ENCODE measurements around the gene MED25. TPM values are rescaled to one million over a fixed set of nuclear protein-coding genes. Genes with fewer than 3 reads are reported as not detected.

The MED25 gene
- total and polyA plus RNA-seq, 4 experiments from 2014 or later, result 10.7 to 48.8 (median 32.4) TPM

- Histone ChIP-seq H3K27me3 (ENCODE audit: insufficient read depth, low read length) (no peaks in the 10 kb centered on the region), H3K36me3 (ENCODE audit: insufficient read depth, low read length) (peaks cover 31% of the 10 kb centered on the region), H3K4me3 (ENCODE audit: low read length in 2 of 2) (no peak overlapping the region), H3K9me3 (ENCODE audit: control insufficient read depth in 1 of 2, low read length in 2 of 2) (no peaks in the 10 kb centered on the region), H3K27ac (ENCODE audit: low read depth, low read length) (no peak overlapping the region), H3K4me1 (ENCODE audit: insufficient read depth, low read length) (peaks cover 7% of the 10 kb centered on the region)
- Mint-ChIP-seq H3K4me3 (no peak overlapping the region), H3K9me3 (no peaks in the 10 kb centered on the region), H3K27ac (no peak overlapping the region), H3K4me1 (peaks cover 3 to 15% (median 6%) of the 10 kb centered on the region in 4 donors), H3K27me3 (no peaks in the 10 kb centered on the region), H3K36me3 (peaks cover 4 to 40% of the 10 kb centered on the region in 2 donors)
- DNase-seq, result no peak
- CTCF ChIA-PET (ENCODE audit: partially characterized antibody), result no interaction called here
- intact Hi-C loops (cut with micrococcal nuclease), result no loop called here
- POLR2A ChIA-PET (ENCODE audit: partially characterized antibody), result interaction anchor here (1.1 to 1.4 kb wide), 2 partner anchors 10 to 12 kb away, joined by 3 to 4 read pairs; partner anchors contain the start of gene PTOV1
Observed at GRCh38 chr19:49860336-49861102, 42.4 kb downstream of the MED25 start.

GRCh38 chr19:49861107-49861506, 43.0 kb downstream of the MED25 start:
- Mint-ChIP-seq H3K9me3 (no peaks in the 10 kb centered on the region), H3K4me3 (no peak overlapping the region), H3K4me1 (peaks cover 4 to 21% (median 8%) of the 10 kb centered on the region in 4 donors), H3K36me3 (peaks cover 4 to 37% of the 10 kb centered on the region in 2 donors), H3K27me3 (no peaks in the 10 kb centered on the region), H3K27ac (no peak overlapping the region)
- Histone ChIP-seq H3K4me3 (ENCODE audit: low read length in 2 of 2) (no peak overlapping the region), H3K27me3 (ENCODE audit: insufficient read depth, low read length) (no peaks in the 10 kb centered on the region), H3K36me3 (ENCODE audit: insufficient read depth, low read length) (peaks cover 31% of the 10 kb centered on the region), H3K4me1 (ENCODE audit: insufficient read depth, low read length) (peaks cover 13% of the 10 kb centered on the region), H3K9me3 (ENCODE audit: control insufficient read depth in 1 of 2, low read length in 2 of 2) (no peaks in the 10 kb centered on the region), H3K27ac (ENCODE audit: low read depth, low read length) (no peak overlapping the region)
- peak in 1 of 5 donors; percentile 27 for DNase-seq
- ChIA-PET POLR2A (ENCODE audit: partially characterized antibody) (interaction anchor here (1.1 to 1.4 kb wide), 2 partner anchors 10 to 13 kb away, joined by 3 to 4 read pairs; partner anchors contain the start of gene PTOV1), CTCF (ENCODE audit: partially characterized antibody) (no interaction called here)
- intact Hi-C loops (cut with micrococcal nuclease), result no loop called here

DNA sequence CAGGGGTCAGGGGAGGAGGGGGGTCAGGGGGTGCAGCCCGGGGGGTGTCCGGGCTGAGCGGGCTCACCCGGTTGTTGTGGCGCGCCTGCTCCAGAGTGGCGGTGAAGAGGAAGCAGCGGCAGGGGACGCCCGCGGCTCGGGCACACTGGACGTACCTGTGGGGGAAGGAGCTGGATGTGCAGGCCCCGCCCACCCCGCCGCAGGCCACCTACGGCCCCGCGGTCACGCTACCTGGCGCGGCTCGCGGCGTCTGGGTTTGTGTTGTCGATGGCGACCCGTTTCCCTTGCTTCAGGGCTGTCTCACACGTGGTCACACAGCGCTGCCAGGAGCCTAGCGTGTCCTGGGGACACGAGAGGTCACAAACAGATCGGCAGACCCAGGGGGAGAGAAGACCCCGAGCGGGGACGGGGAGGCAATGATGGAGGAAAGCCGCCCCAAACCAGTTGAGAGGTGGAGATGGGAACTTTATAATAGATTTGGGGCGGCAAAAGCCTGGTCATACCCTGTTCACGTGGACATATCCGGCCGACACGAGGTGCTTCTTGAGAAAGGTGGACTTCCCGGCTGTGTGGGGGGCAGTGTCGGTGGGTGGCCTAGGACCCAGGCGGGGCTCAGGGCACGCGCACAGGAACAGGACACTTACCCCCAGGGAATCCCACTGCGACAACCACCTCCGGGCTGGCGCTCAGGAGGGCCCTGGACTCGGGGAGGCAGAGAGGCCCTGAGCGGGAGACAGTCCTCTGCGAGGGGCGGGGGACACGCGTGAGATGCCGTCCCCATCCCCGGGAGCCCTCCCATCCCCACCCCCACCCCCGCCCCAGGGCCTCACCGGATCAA, 43.7 kb downstream of the MED25 start:
- peaks cover 4 to 43% of the 10 kb centered on the region in 2 donors for H3K36me3 Mint-ChIP-seq
- ChIA-PET CTCF (ENCODE audit: partially characterized antibody) (no interaction called here), POLR2A (ENCODE audit: partially characterized antibody) (interaction anchor here (1.1 to 1.4 kb wide), 2 partner anchors 11 to 14 kb away, joined by 3 to 4 read pairs; partner anchors contain the start of gene PTOV1)
- H3K4me1 Mint-ChIP-seq, result peaks cover 4 to 27% (median 14%) of the 10 kb centered on the region in 4 donors
- H3K4me1 ChIP-seq (ENCODE audit: insufficient read depth, low read length), result peaks cover 20% of the 10 kb centered on the region
- no peaks in the 10 kb centered on the region for H3K9me3 Mint-ChIP-seq
- no peak overlapping the region for H3K27ac ChIP-seq (ENCODE audit: low read depth, low read length)
- intact Hi-C loops (cut with micrococcal nuclease), result no loop called here
- peak overlapping the region in 1 of 7 donors; percentile 17 for H3K27ac Mint-ChIP-seq
- H3K4me3 Mint-ChIP-seq, result no peak overlapping the region
- H3K4me3 ChIP-seq (ENCODE audit: low read length in 2 of 2), result no peak overlapping the region
- no peaks in the 10 kb centered on the region for H3K27me3 Mint-ChIP-seq
- peak in 1 of 5 donors; percentile 33 for DNase-seq
- peaks cover 31% of the 10 kb centered on the region for H3K36me3 ChIP-seq (ENCODE audit: insufficient read depth, low read length)
- no peaks in the 10 kb centered on the region for H3K27me3 ChIP-seq (ENCODE audit: insufficient read depth, low read length)
- H3K9me3 ChIP-seq (ENCODE audit: control insufficient read depth in 1 of 2, low read length in 2 of 2), result no peaks in the 10 kb centered on the region

DNA sequence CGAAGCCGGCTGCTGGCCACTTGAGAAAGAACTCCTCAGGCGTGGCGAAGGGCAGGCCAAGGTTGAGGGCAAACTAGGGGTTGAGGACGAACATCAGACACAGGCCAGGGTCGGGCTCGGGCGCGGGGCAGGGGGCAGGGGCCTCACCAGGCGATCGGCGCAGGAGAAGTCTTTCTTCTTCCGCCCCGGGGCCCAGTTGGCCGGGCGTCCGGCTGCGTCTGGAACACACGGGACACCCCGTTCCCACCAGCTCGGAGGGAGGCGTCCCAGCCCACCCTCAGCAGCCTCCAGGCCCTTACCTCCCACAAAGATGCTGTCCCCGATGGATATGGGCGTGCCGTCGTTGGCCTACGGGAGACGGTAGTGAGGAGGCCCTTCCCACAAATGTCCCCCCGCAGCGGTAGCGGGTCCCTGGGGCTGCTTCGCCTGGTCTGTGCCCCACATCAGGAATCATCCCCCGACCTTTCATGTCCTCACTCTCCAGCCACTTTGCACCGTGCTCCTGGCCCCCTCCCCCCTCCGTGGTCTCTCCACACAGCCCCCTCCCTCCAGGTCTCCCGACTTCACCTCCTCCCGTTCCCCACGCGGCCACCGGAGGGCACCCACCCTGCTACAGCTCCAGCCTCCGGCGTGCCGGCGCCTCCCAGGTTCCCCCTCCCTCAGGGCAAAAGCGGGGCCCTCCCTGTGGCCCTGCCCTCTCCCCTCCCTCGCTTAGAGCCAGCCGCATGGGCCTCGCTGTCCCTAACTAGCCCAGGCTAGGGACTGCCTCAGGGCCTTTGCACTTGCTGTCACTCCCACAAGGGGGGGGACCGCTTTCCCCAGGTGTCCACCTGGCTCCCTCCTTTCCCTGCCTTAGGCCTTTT, 44.5 kb downstream of the MED25 start:
- Histone ChIP-seq H3K4me3 (ENCODE audit: low read length in 2 of 2) (no peak overlapping the region), H3K27me3 (ENCODE audit: insufficient read depth, low read length) (no peaks in the 10 kb centered on the region), H3K4me1 (ENCODE audit: insufficient read depth, low read length) (peaks cover 22% of the 10 kb centered on the region), H3K27ac (ENCODE audit: low read depth, low read length) (no peak overlapping the region), H3K9me3 (ENCODE audit: control insufficient read depth in 1 of 2, low read length in 2 of 2) (no peaks in the 10 kb centered on the region), H3K36me3 (ENCODE audit: insufficient read depth, low read length) (peaks cover 31% of the 10 kb centered on the region)
- intact Hi-C loops (cut with micrococcal nuclease), result no loop called here
- CTCF ChIA-PET (ENCODE audit: partially characterized antibody), result no interaction called here
- POLR2A ChIA-PET (ENCODE audit: partially characterized antibody), result interaction anchor here (9.1 kb wide), 1 partner anchor 9 kb away, joined by 173 read pairs; the partner anchor contains the start of gene PTOV1
- Mint-ChIP-seq H3K4me1 (peaks cover 4 to 36% (median 18%) of the 10 kb centered on the region in 4 donors), H3K36me3 (peaks cover 4 to 48% of the 10 kb centered on the region in 2 donors), H3K27me3 (no peaks in the 10 kb centered on the region), H3K27ac (peak overlapping the region in 3 of 7 donors; percentile 64 to 69 (median 68)), H3K9me3 (no peaks in the 10 kb centered on the region), H3K4me3 (no peak overlapping the region)
- DNase-seq, result peak in 1 of 5 donors; percentile 39

GRCh38 chr19:49863254-49863934, 45.3 kb downstream of the MED25 start:
- Histone ChIP-seq H3K27me3 (ENCODE audit: insufficient read depth, low read length) (no peaks in the 10 kb centered on the region), H3K9me3 (ENCODE audit: control insufficient read depth in 1 of 2, low read length in 2 of 2) (no peaks in the 10 kb centered on the region), H3K4me1 (ENCODE audit: insufficient read depth, low read length) (peaks cover 30% of the 10 kb centered on the region), H3K27ac (ENCODE audit: low read depth, low read length) (no peak overlapping the region), H3K36me3 (ENCODE audit: insufficient read depth, low read length) (peaks cover 31% of the 10 kb centered on the region), H3K4me3 (ENCODE audit: low read length in 2 of 2) (no peak overlapping the region)
- peak in 1 of 5 donors; percentile 33 for DNase-seq
- Mint-ChIP-seq H3K27me3 (no peaks in the 10 kb centered on the region), H3K9me3 (peaks cover 0 to 2% (median 0%) of the 10 kb centered on the region in 8 donors), H3K36me3 (peaks cover 4 to 49% of the 10 kb centered on the region in 2 donors), H3K27ac (peak overlapping the region in 5 of 7 donors; percentile 36 to 73 (median 64)), H3K4me3 (peak overlapping the region in 2 of 8 donors; percentile 8 to 9), H3K4me1 (peaks cover 4 to 39% (median 19%) of the 10 kb centered on the region in 4 donors)
- ChIA-PET POLR2A (ENCODE audit: partially characterized antibody) (interaction anchor here (2.0 to 9.1 kb wide), 2 partner anchors 10 to 14 kb away, joined by 10 to 173 read pairs; partner anchors contain the start of genes AKT1S1, PTOV1 and TBC1D17), CTCF (ENCODE audit: partially characterized antibody) (interaction anchor here (1.2 kb wide), 1 partner anchor 146 kb away, joined by 3 read pairs; no protein-coding TSS in a partner anchor)
- intact Hi-C loops (cut with micrococcal nuclease), result no loop called here

- Mint-ChIP-seq H3K27ac (peak overlapping the region in 1 of 7 donors; percentile 48), H3K9me3 (peaks cover 0 to 3% (median 0%) of the 10 kb centered on the region in 8 donors), H3K27me3 (no peaks in the 10 kb centered on the region), H3K4me1 (peaks cover 4 to 39% (median 21%) of the 10 kb centered on the region in 4 donors), H3K36me3 (peaks cover 4 to 46% of the 10 kb centered on the region in 2 donors), H3K4me3 (peak overlapping the region in 2 of 8 donors; percentile 7 to 21)
- H3K9me3 ChIP-seq (ENCODE audit: control insufficient read depth in 1 of 2, low read length in 2 of 2), result no peaks in the 10 kb centered on the region
- no peak overlapping the region for H3K4me3 ChIP-seq (ENCODE audit: low read length in 2 of 2)
- peaks cover 31% of the 10 kb centered on the region for H3K36me3 ChIP-seq (ENCODE audit: insufficient read depth, low read length)
- ChIA-PET CTCF (ENCODE audit: partially characterized antibody) (interaction anchor here (1.2 kb wide), 1 partner anchor 147 kb away, joined by 3 read pairs; no protein-coding TSS in a partner anchor), POLR2A (ENCODE audit: partially characterized antibody) (interaction anchor here (2.0 to 9.1 kb wide), 2 partner anchors 11 to 13 kb away, joined by 10 to 173 read pairs; partner anchors contain the start of genes AKT1S1, PTOV1 and TBC1D17)
- H3K4me1 ChIP-seq (ENCODE audit: insufficient read depth, low read length), result peaks cover 35% of the 10 kb centered on the region
- H3K27me3 ChIP-seq (ENCODE audit: insufficient read depth, low read length), result no peaks in the 10 kb centered on the region
- intact Hi-C loops (cut with micrococcal nuclease), result no loop called here
- DNase-seq, result peak in 1 of 5 donors; percentile 0
- H3K27ac ChIP-seq (ENCODE audit: low read depth, low read length), result no peak overlapping the region
Observed at GRCh38 chr19:49863935-49864320, 45.8 kb downstream of the MED25 start.

Data from CD4-positive, alpha-beta memory T cell (primary cell).